K562 (cell line): Measurements from ENCODE around the gene PIGQ. TPM values are rescaled to one million over a fixed set of nuclear protein-coding genes. Genes with fewer than 3 reads are reported as not detected.

ENCODE experiments used
- ARHGAP35 ChIP-seq: fragments of 450-650 bp; IDR thresholded peaks from 2 replicates; pipeline ENCODE4 v1.6.1; 2018; ENCODE audit not compliant: partially characterized antibody
- ATF3 ChIP-seq, 2 experiments: fragments of 450-650 bp in 1 of 2; sonication (generic) in 1 of 2; formaldehyde crosslinking in 1 of 2; IDR thresholded peaks in 1 of 2; conservative IDR thresholded peaks in 1 of 2; 2 replicates each; pipeline versions ENCODE4 v1.6.1 to v1.8.1; 2016 to 2023; ENCODE audit warnings: mild to moderate bottlenecking in 2 of 2, moderate library complexity in 2 of 2, inconsistent platforms in 1 of 2, missing genetic modification reagents in 1 of 2
- BHLHE40 ChIP-seq: IDR thresholded peaks from 2 replicates; pipeline ENCODE4 v1.6.1; 2011; ENCODE audit warnings: low read length, improper control_type of control experiment
- CREB1 ChIP-seq, 2 experiments: sonication (generic) in 1 of 2; formaldehyde crosslinking in 1 of 2; IDR thresholded peaks; 2 replicates each; pipeline versions ENCODE4 v1.6.1 to v1.8.0; 2012 to 2022; ENCODE audit warnings: inconsistent platforms in 1 of 2, mild to moderate bottlenecking in 1 of 2, missing genetic modification reagents in 1 of 2, moderate library complexity in 1 of 2
- CREB3L1 ChIP-seq: fragments of 450-650 bp; IDR thresholded peaks from 2 replicates; pipeline ENCODE4 v1.6.1; 2014; ENCODE audit warnings: low read depth, mild to moderate bottlenecking, moderate library complexity, borderline replicate concordance
- DMBX1 ChIP-seq: fragments of 250-450 bp; sonication (Bioruptor Pico); IDR thresholded peaks from 2 replicates; pipeline ENCODE4 v1.8.0; 2022; ENCODE audit warnings: inconsistent platforms, mild to moderate bottlenecking, moderate library complexity, borderline replicate concordance
- FOXP1 ChIP-seq: sonication (generic); formaldehyde crosslinking; IDR thresholded peaks from 2 replicates; pipeline ENCODE4 v1.8.0; 2022; ENCODE audit warnings: mild to moderate bottlenecking, missing genetic modification reagents
- GTF2B ChIP-seq: IDR thresholded peaks from 2 replicates; pipeline ENCODE4 v1.6.1; 2011; ENCODE audit not compliant: insufficient read length; ENCODE audit errors: extremely low read depth
- HIVEP1 ChIP-seq: fragments of 250-450 bp; sonication (Bioruptor Pico); IDR thresholded peaks from 2 replicates; pipeline ENCODE4 v1.4.0; 2020; ENCODE audit warnings: mild to moderate bottlenecking
- ILK ChIP-seq: fragments of 450-650 bp; IDR thresholded peaks from 2 replicates; pipeline ENCODE4 v1.6.1; 2016; ENCODE audit warnings: missing genetic modification characterization, low read depth, mild to moderate bottlenecking, missing compliant biosample characterization, moderate library complexity, borderline replicate concordance
- KAT7 ChIP-seq: sonication (generic); formaldehyde crosslinking; IDR thresholded peaks from 2 replicates; pipeline ENCODE4 v1.8.0; 2022; ENCODE audit warnings: missing genetic modification reagents, mild to moderate bottlenecking, borderline replicate concordance
- MNT ChIP-seq, 2 experiments: fragments of 450-650 bp; conservative IDR thresholded peaks; 2 replicates each; pipeline ENCODE4 v1.6.1; 2017; ENCODE audit warnings: mild to moderate bottlenecking in 2 of 2, moderate library complexity in 2 of 2
- NONO ChIP-seq, 2 experiments: fragments of 200-400 bp in 1 of 2; fragments of 450-650 bp in 1 of 2; formaldehyde crosslinking in 1 of 2; IDR thresholded peaks; 2 replicates each; pipeline ENCODE4 v1.6.1; 2017; ENCODE audit warnings: low read depth in 2 of 2, mild to moderate bottlenecking in 2 of 2, moderate library complexity in 2 of 2, low read length in 1 of 2
- NR2C1 ChIP-seq, 2 experiments: fragments of 450-650 bp; IDR thresholded peaks; 2 replicates each; pipeline ENCODE4 v1.6.1; 2017; ENCODE audit warnings: mild to moderate bottlenecking in 2 of 2, antibody characterized with exemption in 1 of 2, inconsistent platforms in 1 of 2, missing compliant biosample characterization in 1 of 2, missing genetic modification characterization in 1 of 2
- POLR3G ChIP-seq: IDR thresholded peaks from 2 replicates; pipeline ENCODE4 v1.6.1; 2011; ENCODE audit not compliant: insufficient read length, insufficient replicate concordance; ENCODE audit errors: extremely low read depth
- RBM39 ChIP-seq: fragments of 200-400 bp; formaldehyde crosslinking; optimal IDR thresholded peaks from 2 replicates; pipeline ENCODE3; 2018; ENCODE audit warnings: low read depth, low read length
- TBP ChIP-seq: optimal IDR thresholded peaks from 2 replicates; pipeline ENCODE3; 2011; ENCODE audit warnings: low read depth, low read length, improper control_type of control experiment
- TOE1 ChIP-seq, 2 experiments: fragments of 450-650 bp in 1 of 2; sonication (generic) in 1 of 2; formaldehyde crosslinking in 1 of 2; IDR thresholded peaks; 2 replicates each; pipeline versions ENCODE4 v1.7.1 to v1.8.0; 2016 to 2022; ENCODE audit warnings: borderline replicate concordance in 2 of 2, mild to moderate bottlenecking in 2 of 2, antibody characterized with exemption in 1 of 2, inconsistent platforms in 1 of 2, low read depth in 1 of 2, missing genetic modification reagents in 1 of 2, moderate library complexity in 1 of 2
- TRIM28 ChIP-seq: fragments of 450-650 bp; IDR thresholded peaks from 2 replicates; pipeline ENCODE4 v1.6.1; 2017
- ZNF511 ChIP-seq: sonication (generic); formaldehyde crosslinking; IDR thresholded peaks from 2 replicates; pipeline ENCODE4 v1.8.0; 2022; ENCODE audit warnings: mild to moderate bottlenecking, missing genetic modification reagents
- ZNF717 ChIP-seq: fragments of 250-450 bp; sonication (Bioruptor Pico); IDR thresholded peaks from 2 replicates; pipeline ENCODE4 v1.5.0; 2021
- polyA plus RNA-seq, 8 experiments: library from polyadenylated mRNA; depleted of rRNA in 4 of 8; stranded (reverse) in 5 of 8; unstranded in 3 of 8; fragments of >200 nt; fragmentation: Nextera tagmentation in 2 of 8; fragmentation: Illumina TruSeq in 1 of 8; extraction: Ambion mirVana in 2 of 8; extraction: Trizol in 1 of 8; gene quantifications; 2 replicates each; pipeline versions ENCODE4 v1.2.1 to v1.2.3, GENCODE V29; 2011 to 2014; ENCODE audit warnings: inconsistent platforms in 1 of 8, missing spikeins in 1 of 8
- total RNA-seq, 7 experiments: library from RNA; depleted of rRNA in 6 of 7; stranded (reverse); fragments of >200 nt in 6 of 7; fragmentation: Illumina TruSeq in 2 of 7; extraction: Trizol in 2 of 7; gene quantifications; 2 replicates each; pipeline versions ENCODE4 v1.2.1 to v1.2.3, GENCODE V29; 2011 to 2021; ENCODE audit warnings: low replicate concordance in 1 of 7

PIGQ gene
- total and polyA plus RNA-seq, 9 of the 15 experiments (the other 6 are each of a cell fraction or from before 2014, with no cell fraction given), result 0.20 to 49.6 (median 11.7) TPM

GRCh38 chr16:588889-589657, 19.3 kb downstream of the PIGQ start (continued):
- TF ChIP-seq KAT7 (CRISPR knock-in tag), result peak; percentile 35; the same call in 1 of the 2 replicates
- no peak for TF ChIP-seq TRIM28
- TF ChIP-seq CREB1 (IDR thresholded peaks at IDR 0.05), result peak; percentile 35
- peak; percentile 79 for TF ChIP-seq CREB1 (CRISPR knock-in tag; IDR thresholded peaks at IDR 0.05)
- TF ChIP-seq TOE1 (IDR thresholded peaks at IDR 0.05; ENCODE audit: borderline replicate concordance), result no peak
- TF ChIP-seq TOE1 (CRISPR knock-in tag; IDR thresholded peaks at IDR 0.05; ENCODE audit: borderline replicate concordance, low read depth), result no peak
- TF ChIP-seq ZNF717 (CRISPR knock-in tag), result no peak
- peak; percentile 88 for TF ChIP-seq TBP
- TF ChIP-seq HIVEP1, result no peak
- TF ChIP-seq NR2C1 (IDR thresholded peaks at IDR 0.05), result no peak
- TF ChIP-seq NR2C1 (tag; IDR thresholded peaks at IDR 0.05), result no peak
- no peak for TF ChIP-seq BHLHE40
- no peak for TF ChIP-seq ATF3 (IDR thresholded peaks at IDR 0.05)
- TF ChIP-seq ATF3 (CRISPR knock-in tag; conservative IDR thresholded peaks at IDR 0.05), result peak; percentile 65
- peak; percentile 58 for TF ChIP-seq ZNF511 (CRISPR knock-in tag)
- TF ChIP-seq RBM39, result no peak
- TF ChIP-seq POLR3G, result no peak
- peak; percentile 78; the same call in 1 of the 2 replicates for TF ChIP-seq CREB3L1
- TF ChIP-seq DMBX1 (CRISPR knock-in tag), result no peak
- TF ChIP-seq ILK, result no peak
- TF ChIP-seq ARHGAP35, result no peak
- peak; percentile 85 to 87 for TF ChIP-seq NONO (IDR thresholded peaks at IDR 0.05; ENCODE audit: low read depth in 2 of 2, low read length in 1 of 2)
- TF ChIP-seq MNT (conservative IDR thresholded peaks at IDR 0.05), result peak; percentile 90 to 95
- TF ChIP-seq GTF2B, result no peak
- peak; percentile 81 for TF ChIP-seq FOXP1 (CRISPR knock-in tag)
